ENCODE measurements around the gene KRTAP2-1.
"Not testable (repeated sequence)": the region's sequence is repeated elsewhere in the genome, so short reads cannot be mapped to it uniquely, and the experiment has no call there.

KRTAP2-1 gene

DNA sequence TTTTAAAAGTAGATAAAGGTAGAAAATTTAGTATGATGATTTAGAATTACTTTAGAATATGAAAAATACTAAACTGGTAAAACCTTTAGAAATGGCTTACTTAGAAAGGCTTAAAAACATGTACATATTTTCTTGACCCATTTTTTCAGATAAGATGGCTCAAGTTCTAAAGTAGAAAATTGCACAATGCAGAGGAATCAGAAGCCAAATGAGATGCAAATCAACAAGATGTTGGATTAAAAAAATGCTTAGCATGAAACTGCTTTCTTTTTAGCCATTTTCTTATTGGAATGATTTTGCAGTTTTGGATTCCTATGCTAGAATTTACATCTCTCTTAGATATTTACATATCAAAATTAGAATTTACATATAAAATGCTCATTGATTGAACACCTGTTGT lies 36.7 kb downstream of the KRTAP2-1 start:
- no peak for TF ChIP-seq ZNF274 (IDR thresholded peaks at IDR 0.05; ENCODE audit: low read depth, low read length)
- H3K4me3 ChIP-seq (ENCODE audit: low read length): no peak overlapping the region

DNA sequence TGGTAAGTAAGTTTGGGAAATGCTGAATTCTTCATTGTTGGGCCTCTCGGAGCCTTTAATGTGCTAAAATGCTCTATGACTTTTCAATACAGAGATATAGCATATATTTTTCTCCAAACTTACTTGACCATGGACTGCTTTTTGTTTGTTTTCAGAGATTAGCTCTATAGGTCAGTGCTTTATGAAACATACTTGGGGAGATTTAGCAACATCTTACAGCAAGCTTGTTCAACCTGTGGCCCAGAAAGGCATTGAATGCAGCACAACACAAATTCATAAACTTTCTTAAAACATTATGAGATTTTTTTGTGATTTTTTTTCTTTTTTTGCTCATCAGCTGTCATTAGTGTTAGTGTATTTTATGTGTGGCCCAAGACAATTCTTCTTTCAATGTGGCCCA lies 37.2 kb downstream of the KRTAP2-1 start:
- no peak for TF ChIP-seq ZNF274 (IDR thresholded peaks at IDR 0.05; ENCODE audit: low read depth, low read length)
- no peak overlapping the region for H3K4me3 ChIP-seq (ENCODE audit: low read length)

- no peak for TF ChIP-seq ZNF274 (IDR thresholded peaks at IDR 0.05; ENCODE audit: low read depth, low read length)
- no peak overlapping the region for H3K4me3 ChIP-seq (ENCODE audit: low read length)
Measured at GRCh38 chr17:41009301-41009760, 37.8 kb downstream of the KRTAP2-1 start.

GRCh38 chr17:41008811-41009210 lies 38.3 kb downstream of the KRTAP2-1 start, which contains the start of gene KRTAP3-1:
Gene KRTAP3-1 (minus strand): TSS chr17:41009128. CDS start chr17:41009074, 54 bp downstream.
- TF ChIP-seq ZNF274 (IDR thresholded peaks at IDR 0.05; ENCODE audit: low read depth, low read length): no peak
- H3K4me3 ChIP-seq (ENCODE audit: low read length): no peak within 1 kb of the TSS

DNA sequence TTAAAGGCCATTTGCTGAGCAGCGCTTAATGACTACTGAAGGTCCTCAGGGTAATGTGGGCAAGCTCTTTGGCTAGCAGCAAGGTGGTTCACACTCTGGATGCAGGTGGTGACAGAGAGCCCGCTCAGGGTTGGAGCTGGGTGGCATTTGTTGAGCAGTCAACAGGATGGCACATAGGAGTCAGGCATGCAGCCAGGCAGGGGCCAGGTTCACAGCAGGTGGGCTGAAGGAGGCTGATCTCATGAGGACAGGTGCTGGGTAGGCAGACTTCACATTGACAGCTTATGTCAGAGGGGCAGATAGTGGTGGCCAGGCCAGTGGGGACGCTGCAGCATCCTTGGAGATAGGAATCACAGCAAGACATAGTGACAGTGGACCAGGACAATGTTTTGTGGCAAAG lies 42.7 kb downstream of the KRTAP2-1 start:
- TF ChIP-seq ZNF274 (IDR thresholded peaks at IDR 0.05; ENCODE audit: low read depth, low read length): no peak
- no peak overlapping the region for H3K4me3 ChIP-seq (ENCODE audit: low read length)

DNA sequence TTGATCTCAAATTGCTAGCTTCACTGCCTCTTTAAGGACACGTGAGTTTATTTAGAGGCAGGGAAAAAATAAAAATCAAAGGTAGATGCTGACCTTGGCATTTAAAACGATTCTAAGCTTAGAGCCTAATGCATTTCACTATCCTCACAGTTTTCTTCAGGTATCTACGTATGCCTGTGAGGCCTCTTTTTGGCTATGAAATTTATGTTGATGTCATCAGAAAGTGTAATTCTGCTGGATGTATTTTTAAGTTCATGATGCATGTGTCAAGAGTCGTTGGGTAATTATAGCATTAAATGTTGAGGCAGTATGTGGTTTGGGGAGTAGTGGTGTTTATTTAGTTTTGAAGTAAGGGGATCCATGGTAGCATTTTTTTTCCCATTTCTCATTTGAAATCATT lies 43.2 kb downstream of the KRTAP2-1 start:
- H3K4me3 ChIP-seq (ENCODE audit: low read length): no peak overlapping the region
- TF ChIP-seq ZNF274 (IDR thresholded peaks at IDR 0.05; ENCODE audit: low read depth, low read length): no peak

DNA sequence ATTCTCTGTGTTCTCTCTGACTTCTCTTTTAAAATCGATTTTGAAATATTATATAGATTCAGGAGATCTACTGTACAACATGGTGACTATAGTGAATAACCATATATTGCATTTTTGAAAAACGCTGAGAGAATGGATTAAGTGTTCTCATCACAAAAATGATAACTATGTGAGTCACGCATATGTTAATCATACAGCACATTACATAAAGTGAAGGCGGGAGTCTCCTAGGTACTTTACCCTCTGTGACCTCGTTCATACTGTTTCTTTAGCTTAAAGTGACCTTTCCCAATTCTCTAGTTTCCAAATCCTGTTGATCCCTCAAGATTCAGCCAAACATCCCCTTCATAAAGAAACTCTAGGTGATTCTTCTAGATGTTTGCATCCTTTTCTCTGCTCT lies 44.3 kb downstream of the KRTAP2-1 start:
- TF ChIP-seq ZNF274 (IDR thresholded peaks at IDR 0.05; ENCODE audit: low read depth, low read length): no peak

DNA sequence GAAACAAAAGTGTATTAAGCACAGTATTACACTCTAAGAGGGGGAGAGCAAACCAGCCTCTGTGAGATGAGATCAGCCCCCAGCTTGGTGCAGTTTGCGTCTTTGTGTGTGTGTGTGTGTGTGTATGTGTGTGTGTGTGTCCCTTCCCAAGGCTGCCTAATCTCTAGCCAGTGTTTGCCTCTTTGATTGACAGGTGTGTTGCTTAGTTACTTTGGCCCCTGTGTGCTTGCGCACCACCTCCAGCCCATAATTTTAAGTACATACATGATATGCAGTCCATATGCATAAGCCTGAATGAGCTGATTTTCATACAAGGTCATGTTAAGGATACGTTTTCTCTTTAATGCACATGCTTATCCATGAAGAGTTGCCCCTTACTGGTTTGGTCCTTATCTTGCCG lies 45.3 kb downstream of the KRTAP2-1 start:
- H3K4me3 ChIP-seq (ENCODE audit: low read length): no peak overlapping the region
- TF ChIP-seq ZNF274 (IDR thresholded peaks at IDR 0.05; ENCODE audit: low read depth, low read length): no peak

More for the DNA sequence above, 44.3 kb downstream of the KRTAP2-1 start:
- no peak overlapping the region for H3K4me3 ChIP-seq (ENCODE audit: low read length)

- not testable (repeated sequence) for H3K4me3 ChIP-seq (ENCODE audit: low read length)
Measured at GRCh38 chr17:40999563-40999962, 47.6 kb downstream of the KRTAP2-1 start, which contains the start of gene KRTAP3-2. Gene KRTAP3-2 (minus strand): TSS chr17:40999906. CDS start chr17:40999853, 53 bp downstream.

DNA sequence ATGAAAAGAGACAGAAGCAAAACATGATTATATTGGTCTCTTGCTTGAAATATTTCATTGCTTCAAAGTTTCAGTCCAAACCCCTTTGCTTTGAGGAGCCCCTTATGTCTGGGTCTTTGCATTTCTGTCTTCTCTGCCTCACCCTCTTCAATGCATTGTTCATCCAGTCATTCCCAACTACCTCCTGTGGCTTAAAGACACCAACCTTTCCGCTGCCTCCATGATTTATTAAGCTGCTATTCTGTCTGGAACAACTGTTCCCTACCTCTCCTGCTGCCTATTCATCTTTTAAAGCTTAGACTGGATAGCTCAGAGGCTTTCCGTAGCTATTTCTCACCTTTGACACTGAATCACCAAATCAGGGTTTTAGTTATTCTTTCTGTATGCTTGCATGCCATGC lies 49.8 kb downstream of the KRTAP2-1 start:
- H3K4me3 ChIP-seq (ENCODE audit: low read length): no peak overlapping the region
- TF ChIP-seq ZNF274 (IDR thresholded peaks at IDR 0.05; ENCODE audit: low read depth, low read length): no peak

DNA sequence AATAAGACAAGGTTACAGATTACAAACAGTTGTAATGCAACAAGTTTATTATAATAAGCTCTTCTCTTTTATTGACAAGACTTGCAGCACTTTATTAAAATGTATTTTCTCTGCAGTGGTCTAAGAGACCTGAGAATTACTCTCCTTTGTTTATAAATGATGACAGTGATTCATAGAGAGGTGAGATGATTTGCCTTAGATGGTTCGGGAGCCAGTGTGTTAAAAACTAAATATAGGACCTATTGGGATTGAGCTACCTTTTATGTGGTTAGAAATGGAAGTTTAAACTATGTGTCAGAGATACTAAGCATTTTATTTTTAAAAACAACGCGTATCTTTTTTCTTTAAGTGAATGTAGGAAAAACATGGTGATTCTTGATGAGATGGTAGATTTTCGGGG lies 50.3 kb downstream of the KRTAP2-1 start:
- H3K4me3 ChIP-seq (ENCODE audit: low read length): no peak overlapping the region
- no peak for TF ChIP-seq ZNF274 (IDR thresholded peaks at IDR 0.05; ENCODE audit: low read depth, low read length)
